GM12878 (cell line): ENCODE data around the gene C16orf74. TPM values are rescaled to one million over a fixed set of nuclear protein-coding genes. Genes with fewer than 3 reads are reported as not detected.

Source experiments
- ATAC-seq: fragments of 200-7000 bp; cut with Tn5 transposase; 3 replicates; pipeline ENCODE4 v1.9.1; 2020; ENCODE audit warnings: mild to moderate bottlenecking, moderate library complexity
- BruUV-seq: library from RNA; stranded (reverse); fragments of 400-500 nt; replicated peaks from 2 replicates; lab custom pipeline; 2021; lab: Mats Ljungman, UMichigan
- CTCF ChIA-PET: fragments of 300-600 bp; sonication (Branson Sonifier 250); formaldehyde crosslinking; extraction: SDS; loops from one replicate; lab custom pipeline; 2021; ENCODE audit warnings: inconsistent platforms; lab: Yijun Ruan, JAX
- POLR2A ChIA-PET: fragments of 350-600 bp; formaldehyde crosslinking; extraction: SDS; loops from one replicate; lab custom pipeline; 2021; ENCODE audit warnings: inconsistent platforms; lab: Charles Lee
- RAD21 ChIA-PET: fragments of 300-600 bp; sonication (Branson Sonifier 250); formaldehyde crosslinking; loops from one replicate; lab custom pipeline; 2023; ENCODE audit warnings: antibody characterized with exemption; ENCODE audit not compliant: unreplicated experiment; lab: Charles Lee
- SMC1A ChIA-PET: fragments of 300-600 bp; sonication (Branson Sonifier 250); formaldehyde crosslinking; loops from one replicate; lab custom pipeline; 2023; ENCODE audit not compliant: unreplicated experiment, uncharacterized antibody; lab: Charles Lee
- DNase-seq: peaks from one replicate; pipeline ENCODE4 v3.0.0-alpha.2; 2011; ENCODE audit warnings: low read depth, low spot score
- FAIRE-seq: peaks from 3 replicates; lab custom pipeline; 2011; peaks lifted over from hg19 to GRCh38; lab: Jason Lieb, UNC
- H2AFZ ChIP-seq: 2 replicates; pipeline ENCODE4 v1.6.0; 2011; ENCODE audit warnings: low read depth, low read length, control low read depth; ENCODE audit not compliant: control insufficient read depth
- H3K27ac ChIP-seq: 2 replicates; pipeline ENCODE4 v1.5.1; 2011; ENCODE audit warnings: control low read depth; ENCODE audit not compliant: control insufficient read depth, insufficient read depth
- H3K27me3 ChIP-seq, 2 experiments: replicated peaks in 1 of 2; 2 replicates each; pipeline versions ENCODE4 v1.6.0 to v1.6.1; 2011; ENCODE audit warnings: low read length in 1 of 2; ENCODE audit not compliant: control insufficient read depth in 2 of 2, insufficient read depth in 2 of 2
- H3K36me3 ChIP-seq, 2 experiments: 2 replicates each; pipeline ENCODE4 v1.5.1; 2011; ENCODE audit warnings: low read length in 1 of 2; ENCODE audit not compliant: control insufficient read depth in 2 of 2, insufficient read depth in 2 of 2
- H3K4me1 ChIP-seq: 2 replicates; pipeline ENCODE4 v1.6.1; 2011; ENCODE audit warnings: mild to moderate bottlenecking, low read length, moderate library complexity, mixed read lengths; ENCODE audit not compliant: control insufficient read depth, insufficient read depth
- H3K4me2 ChIP-seq: 2 replicates; pipeline ENCODE4 v1.6.0; 2011; ENCODE audit warnings: control low read depth; ENCODE audit not compliant: control insufficient read depth, insufficient read depth
- H3K4me3 ChIP-seq: fragments of 200-600 bp; sonication (generic); 2 replicates; pipeline ENCODE4 v1.5.1; 2016
- H3K79me2 ChIP-seq: 2 replicates; pipeline ENCODE4 v1.6.0; 2011; ENCODE audit warnings: low read length; ENCODE audit not compliant: control insufficient read depth, insufficient read depth
- H3K9ac ChIP-seq: 2 replicates; pipeline ENCODE4 v1.8.0; 2011; ENCODE audit warnings: low read length, control low read depth, mixed read lengths; ENCODE audit not compliant: control insufficient read depth, insufficient read depth
- H3K9me3 ChIP-seq: replicated peaks from 3 replicates; pipeline ENCODE4 v1.5.1; 2011; ENCODE audit warnings: mild to moderate bottlenecking, low read length; ENCODE audit not compliant: control insufficient read depth, insufficient read depth
- H4K20me1 ChIP-seq: 2 replicates; pipeline ENCODE4 v1.6.0; 2011; ENCODE audit not compliant: control insufficient read depth, insufficient read depth
- ATF2 ChIP-seq: IDR thresholded peaks from 2 replicates; pipeline ENCODE4 v1.6.1; 2012; ENCODE audit warnings: low read length, inconsistent platforms
- CBX5 ChIP-seq: sonication (generic); IDR thresholded peaks from 2 replicates; pipeline ENCODE4 v1.6.1; 2016; ENCODE audit warnings: low read depth, moderate library complexity, mild to moderate bottlenecking, inconsistent platforms
- CHD1 ChIP-seq: IDR thresholded peaks from 2 replicates; pipeline ENCODE4 v1.6.1; 2012; ENCODE audit warnings: low read depth, low read length, improper control_type of control experiment
- GABPA ChIP-seq: IDR thresholded peaks from 2 replicates; pipeline ENCODE4 v1.6.1; 2014; ENCODE audit warnings: antibody characterized with exemption, low read depth, mild to moderate bottlenecking, inconsistent platforms
- MTA2 ChIP-seq: fragments of 450-650 bp; IDR thresholded peaks from 2 replicates; pipeline ENCODE4 v1.6.1; 2016; ENCODE audit warnings: low read depth, mild to moderate bottlenecking, moderate library complexity
- MYB ChIP-seq: fragments of 150-350 bp; IDR thresholded peaks from 2 replicates; pipeline ENCODE4 v1.6.1; 2014; ENCODE audit warnings: mild to moderate bottlenecking, low read depth, low read length, borderline replicate concordance
- PML ChIP-seq: IDR thresholded peaks from 2 replicates; pipeline ENCODE4 v1.6.1; 2012; ENCODE audit warnings: low read length, inconsistent platforms
- RAD51 ChIP-seq: fragments of 450-650 bp; IDR thresholded peaks from 2 replicates; pipeline ENCODE4 v1.6.1; 2016; ENCODE audit warnings: moderate library complexity, mild to moderate bottlenecking, inconsistent platforms
- RELA ChIP-seq: fragments of 450-650 bp; IDR thresholded peaks from 2 replicates; pipeline ENCODE4 v1.8.0; 2014; ENCODE audit warnings: borderline replicate concordance; ENCODE audit not compliant: partially characterized antibody
- RUNX3 ChIP-seq: IDR thresholded peaks from 2 replicates; pipeline ENCODE4 v1.6.1; 2012; ENCODE audit warnings: low read length, inconsistent platforms
- SMARCA5 ChIP-seq: fragments of 450-650 bp; IDR thresholded peaks from 2 replicates; pipeline ENCODE4 v1.6.1; 2017; ENCODE audit warnings: mild to moderate bottlenecking
- SREBF1 ChIP-seq: IDR thresholded peaks from 2 replicates; pipeline ENCODE4 v1.6.1; 2012; ENCODE audit warnings: mild to moderate bottlenecking, low read length
- STAT3 ChIP-seq: IDR thresholded peaks from 2 replicates; pipeline ENCODE4 v1.6.1; 2011; ENCODE audit warnings: low read depth, low read length, improper control_type of control experiment
- YY1 ChIP-seq: IDR thresholded peaks from 2 replicates; pipeline ENCODE4 v1.6.1; 2011; ENCODE audit warnings: low read depth, mild to moderate bottlenecking, low read length
- WGBS: methylation state at CpG from one replicate; pipeline ENCODE4 v1.1.6; 2016; ENCODE audit warnings: low lambda C conversion rate; ENCODE audit not compliant: insufficient replicate concordance, insufficient coverage; ENCODE audit errors: missing lambda C conversion rate; 5-methylcytosine and 5-hydroxymethylcytosine counted together
- in situ Hi-C: fragments of 300-500 bp; cut with MboI; formaldehyde crosslinking; loops from 9 replicates; pipeline ENCODE4 v1.14.3; 2018; ENCODE audit warnings: mixed read lengths
- intact Hi-C: fragments of 100-400 bp; cut with micrococcal nuclease; formaldehyde crosslinking; loops from one replicate; pipeline ENCODE4 v1.14.2; 2022; ENCODE audit not compliant: unreplicated experiment
- polyA plus RNA-seq, 11 experiments: library from polyadenylated mRNA; depleted of rRNA in 4 of 11; unstranded in 6 of 11; stranded (reverse) in 5 of 11; fragments of >200 nt; fragmentation: Nextera tagmentation in 4 of 11; fragmentation: Illumina TruSeq in 1 of 11; extraction: Ambion mirVana in 4 of 11; extraction: Trizol in 1 of 11; gene quantifications; 1 replicate in 1 of 11; 2 replicates in 10 of 11; pipeline versions ENCODE4 v1.2.1 to v1.2.3, GENCODE V29; 2011 to 2016; ENCODE audit warnings: inconsistent platforms in 2 of 11, missing spikeins in 2 of 11, low read depth in 1 of 11
- total RNA-seq, 4 experiments: library from RNA; depleted of rRNA in 3 of 4; stranded (reverse); fragments of >200 nt in 3 of 4; fragmentation: Illumina TruSeq in 1 of 4; extraction: Trizol in 1 of 4; gene quantifications; 2 replicates each; pipeline versions ENCODE4 v1.2.1 to v1.2.3, GENCODE V29; 2013 to 2021
- TF ChIP-seq, protein P1 (sequence below): fragments of 450-650 bp; IDR thresholded peaks from 2 replicates; pipeline ENCODE4 v1.6.1; 2018; ENCODE audit warnings: mild to moderate bottlenecking, low read depth, moderate library complexity; ENCODE audit not compliant: partially characterized antibody
- TF ChIP-seq, protein P2 (sequence below): fragments of 450-650 bp; IDR thresholded peaks from 2 replicates; pipeline ENCODE4 v1.6.1; 2017; ENCODE audit warnings: mild to moderate bottlenecking, moderate library complexity

Gene C16orf74
- total and polyA plus RNA-seq, 10 of the 15 experiments (the other 5 are each of a cell fraction or from before 2014, with no cell fraction given): 0.23 to 20.1 (median 6.8) TPM

DNA sequence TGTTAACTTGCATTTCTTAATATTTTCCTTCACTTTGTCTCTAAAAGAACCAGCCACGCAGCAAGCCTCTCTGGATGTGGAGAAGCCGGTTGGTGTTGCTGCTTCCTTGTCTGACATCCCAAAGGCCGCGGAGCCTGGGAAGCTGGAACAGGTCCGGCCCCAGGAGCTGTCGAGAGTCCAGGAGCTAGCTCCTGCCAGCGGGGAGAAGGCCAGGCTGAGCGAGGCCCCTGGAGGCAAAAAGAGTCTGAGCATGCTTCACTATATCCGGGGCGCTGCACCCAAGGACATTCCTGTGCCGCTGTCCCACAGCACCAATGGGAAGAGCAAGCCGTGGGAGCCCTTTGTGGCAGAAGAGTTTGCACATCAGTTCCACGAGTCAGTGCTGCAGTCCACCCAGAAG lies 85.0 kb downstream of the C16orf74 start:
- Histone ChIP-seq H3K9me3 (no peaks in the 10 kb centered on the region), H4K20me1 (no peaks in the 10 kb centered on the region), H3K36me3 (peaks cover 43 to 58% of the 10 kb centered on the region in 2 experiments), H2AFZ (no peak overlapping the region), H3K27ac (no peak overlapping the region), H3K79me2 (no peaks in the 10 kb centered on the region), H3K4me1 (no peaks in the 10 kb centered on the region)
- BruUV-seq: no TSS peak
- TF ChIP-seq STAT3: no peak
- no peak for TF ChIP-seq RAD51
- no peak for TF ChIP-seq GABPA
- TF ChIP-seq MTA2: no peak
- no peak for TF ChIP-seq SREBF1
- TF ChIP-seq PML: no peak
- TF ChIP-seq ATF2: no peak
- TF ChIP-seq CBX5: no peak
- TF ChIP-seq, protein P1, sequence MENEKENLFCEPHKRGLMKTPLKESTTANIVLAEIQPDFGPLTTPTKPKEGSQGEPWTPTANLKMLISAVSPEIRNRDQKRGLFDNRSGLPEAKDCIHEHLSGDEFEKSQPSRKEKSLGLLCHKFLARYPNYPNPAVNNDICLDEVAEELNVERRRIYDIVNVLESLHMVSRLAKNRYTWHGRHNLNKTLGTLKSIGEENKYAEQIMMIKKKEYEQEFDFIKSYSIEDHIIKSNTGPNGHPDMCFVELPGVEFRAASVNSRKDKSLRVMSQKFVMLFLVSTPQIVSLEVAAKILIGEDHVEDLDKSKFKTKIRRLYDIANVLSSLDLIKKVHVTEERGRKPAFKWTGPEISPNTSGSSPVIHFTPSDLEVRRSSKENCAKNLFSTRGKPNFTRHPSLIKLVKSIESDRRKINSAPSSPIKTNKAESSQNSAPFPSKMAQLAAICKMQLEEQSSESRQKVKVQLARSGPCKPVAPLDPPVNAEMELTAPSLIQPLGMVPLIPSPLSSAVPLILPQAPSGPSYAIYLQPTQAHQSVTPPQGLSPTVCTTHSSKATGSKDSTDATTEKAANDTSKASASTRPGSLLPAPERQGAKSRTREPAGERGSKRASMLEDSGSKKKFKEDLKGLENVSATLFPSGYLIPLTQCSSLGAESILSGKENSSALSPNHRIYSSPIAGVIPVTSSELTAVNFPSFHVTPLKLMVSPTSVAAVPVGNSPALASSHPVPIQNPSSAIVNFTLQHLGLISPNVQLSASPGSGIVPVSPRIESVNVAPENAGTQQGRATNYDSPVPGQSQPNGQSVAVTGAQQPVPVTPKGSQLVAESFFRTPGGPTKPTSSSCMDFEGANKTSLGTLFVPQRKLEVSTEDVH: no peak
- TF ChIP-seq CHD1: no peak
- TF ChIP-seq RELA: no peak
- TF ChIP-seq YY1: no peak
- TF ChIP-seq SMARCA5: no peak
- TF ChIP-seq RUNX3: no peak
- TF ChIP-seq, protein P2, sequence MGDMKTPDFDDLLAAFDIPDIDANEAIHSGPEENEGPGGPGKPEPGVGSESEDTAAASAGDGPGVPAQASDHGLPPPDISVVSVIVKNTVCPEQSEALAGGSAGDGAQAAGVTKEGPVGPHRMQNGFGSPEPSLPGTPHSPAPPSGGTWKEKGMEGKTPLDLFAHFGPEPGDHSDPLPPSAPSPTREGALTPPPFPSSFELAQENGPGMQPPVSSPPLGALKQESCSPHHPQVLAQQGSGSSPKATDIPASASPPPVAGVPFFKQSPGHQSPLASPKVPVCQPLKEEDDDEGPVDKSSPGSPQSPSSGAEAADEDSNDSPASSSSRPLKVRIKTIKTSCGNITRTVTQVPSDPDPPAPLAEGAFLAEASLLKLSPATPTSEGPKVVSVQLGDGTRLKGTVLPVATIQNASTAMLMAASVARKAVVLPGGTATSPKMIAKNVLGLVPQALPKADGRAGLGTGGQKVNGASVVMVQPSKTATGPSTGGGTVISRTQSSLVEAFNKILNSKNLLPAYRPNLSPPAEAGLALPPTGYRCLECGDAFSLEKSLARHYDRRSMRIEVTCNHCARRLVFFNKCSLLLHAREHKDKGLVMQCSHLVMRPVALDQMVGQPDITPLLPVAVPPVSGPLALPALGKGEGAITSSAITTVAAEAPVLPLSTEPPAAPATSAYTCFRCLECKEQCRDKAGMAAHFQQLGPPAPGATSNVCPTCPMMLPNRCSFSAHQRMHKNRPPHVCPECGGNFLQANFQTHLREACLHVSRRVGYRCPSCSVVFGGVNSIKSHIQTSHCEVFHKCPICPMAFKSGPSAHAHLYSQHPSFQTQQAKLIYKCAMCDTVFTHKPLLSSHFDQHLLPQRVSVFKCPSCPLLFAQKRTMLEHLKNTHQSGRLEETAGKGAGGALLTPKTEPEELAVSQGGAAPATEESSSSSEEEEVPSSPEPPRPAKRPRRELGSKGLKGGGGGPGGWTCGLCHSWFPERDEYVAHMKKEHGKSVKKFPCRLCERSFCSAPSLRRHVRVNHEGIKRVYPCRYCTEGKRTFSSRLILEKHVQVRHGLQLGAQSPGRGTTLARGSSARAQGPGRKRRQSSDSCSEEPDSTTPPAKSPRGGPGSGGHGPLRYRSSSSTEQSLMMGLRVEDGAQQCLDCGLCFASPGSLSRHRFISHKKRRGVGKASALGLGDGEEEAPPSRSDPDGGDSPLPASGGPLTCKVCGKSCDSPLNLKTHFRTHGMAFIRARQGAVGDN: no peak
- TF ChIP-seq MYB: no peak
- TF ChIP-seq, all 136 proteins: peak for 0
- ChIA-PET CTCF (interaction anchor here (0.8 kb wide), 1 partner anchor 10 kb away, joined by 3 read pairs; no protein-coding TSS in a partner anchor), SMC1A (no interaction called here), RAD21 (no interaction called here), POLR2A (no interaction called here)
- no peak overlapping the region for H3K4me3 ChIP-seq
- no peak overlapping the region for H3K4me2 ChIP-seq
- in situ Hi-C loops: no loop called here
- no peak for FAIRE-seq
- DNase-seq: no peak
- no peak overlapping the region for H3K9ac ChIP-seq
- intact Hi-C loops: no loop called here
- H3K27me3 ChIP-seq: no peaks in the 10 kb centered on the region
- 99% methylated on average over 13 of the region's 13 CpGs for WGBS
- ATAC-seq: no peak
